Measurements from ENCODE around the gene TFAP2E.

DNA sequence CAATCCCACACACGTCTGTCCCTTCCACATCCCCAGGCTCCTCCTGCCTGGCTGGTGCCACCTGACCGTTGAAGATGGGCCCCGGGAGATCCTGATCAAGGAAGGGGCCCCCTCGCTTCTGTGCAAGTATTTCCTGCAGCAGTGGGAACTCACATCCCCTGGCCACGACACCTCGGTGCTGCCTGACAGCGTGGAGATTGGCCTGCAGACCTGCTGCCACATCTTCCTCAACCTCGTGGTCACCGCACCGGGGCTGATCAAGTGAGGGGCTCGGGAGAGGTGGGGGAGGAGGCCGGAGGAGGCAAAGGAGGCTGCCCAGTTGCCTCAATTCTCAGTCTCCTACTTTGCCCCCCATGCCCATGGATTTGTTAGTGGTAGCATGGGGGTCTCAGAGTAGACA, 9.9 kb upstream of the TFAP2E start:
- TF ChIP-seq, protein P1, sequence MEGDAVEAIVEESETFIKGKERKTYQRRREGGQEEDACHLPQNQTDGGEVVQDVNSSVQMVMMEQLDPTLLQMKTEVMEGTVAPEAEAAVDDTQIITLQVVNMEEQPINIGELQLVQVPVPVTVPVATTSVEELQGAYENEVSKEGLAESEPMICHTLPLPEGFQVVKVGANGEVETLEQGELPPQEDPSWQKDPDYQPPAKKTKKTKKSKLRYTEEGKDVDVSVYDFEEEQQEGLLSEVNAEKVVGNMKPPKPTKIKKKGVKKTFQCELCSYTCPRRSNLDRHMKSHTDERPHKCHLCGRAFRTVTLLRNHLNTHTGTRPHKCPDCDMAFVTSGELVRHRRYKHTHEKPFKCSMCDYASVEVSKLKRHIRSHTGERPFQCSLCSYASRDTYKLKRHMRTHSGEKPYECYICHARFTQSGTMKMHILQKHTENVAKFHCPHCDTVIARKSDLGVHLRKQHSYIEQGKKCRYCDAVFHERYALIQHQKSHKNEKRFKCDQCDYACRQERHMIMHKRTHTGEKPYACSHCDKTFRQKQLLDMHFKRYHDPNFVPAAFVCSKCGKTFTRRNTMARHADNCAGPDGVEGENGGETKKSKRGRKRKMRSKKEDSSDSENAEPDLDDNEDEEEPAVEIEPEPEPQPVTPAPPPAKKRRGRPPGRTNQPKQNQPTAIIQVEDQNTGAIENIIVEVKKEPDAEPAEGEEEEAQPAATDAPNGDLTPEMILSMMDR (IDR thresholded peaks at IDR 0.05) = no peak
- no peak for TF ChIP-seq ZFX (IDR thresholded peaks at IDR 0.05; ENCODE audit: borderline replicate concordance)

All from 22Rv1 (cell line).